ENCODE data around the gene NOP9.
"Not testable (repeated sequence)": the region's sequence is repeated elsewhere in the genome, so short reads cannot be mapped to it uniquely, and the experiment has no call there.

The NOP9 gene

GRCh38 chr14:24330973-24331674 is 31.5 kb downstream of the NOP9 start:
- no peak for DNase-seq

- DNase-seq: no peak
Measured at GRCh38 chr14:24331731-24332267, 32.1 kb downstream of the NOP9 start.

- no peak for DNase-seq
Measured at GRCh38 chr14:24332268-24332993, 32.8 kb downstream of the NOP9 start.

GRCh38 chr14:24334431-24335291 is 35.0 kb downstream of the NOP9 start, which contains the start of gene ADCY4:
ADCY4 (minus strand) TSS chr14:24335071; CDS start chr14:24334652, 419 bp downstream.
- DNase-seq: no peak

GRCh38 chr14:24335461-24336171 is 36.0 kb downstream of the NOP9 start:
- DNase-seq: no peak

- no peak for DNase-seq
Measured at GRCh38 chr14:24337144-24337823, 37.6 kb downstream of the NOP9 start.

GRCh38 chr14:24337824-24338175 is 38.1 kb downstream of the NOP9 start:
- no peak for DNase-seq

GRCh38 chr14:24338843-24339242 is 39.2 kb downstream of the NOP9 start:
- no peak for DNase-seq

GRCh38 chr14:24339284-24340151 is 39.9 kb downstream of the NOP9 start, which contains the start of gene RIPK3:
RIPK3 (minus strand) TSS chr14:24339991; CDS start chr14:24339826, 165 bp downstream.
- DNase-seq: no peak

GRCh38 chr14:24340606-24341005 is 41.0 kb downstream of the NOP9 start:
- no peak for DNase-seq

- no peak for DNase-seq
Measured at GRCh38 chr14:24342889-24343288, 43.2 kb downstream of the NOP9 start.

GRCh38 chr14:24343795-24344660 is 44.4 kb downstream of the NOP9 start:
- DNase-seq: no peak

GRCh38 chr14:24347134-24347533 is 47.5 kb downstream of the NOP9 start:
- DNase-seq: no peak

- DNase-seq: no peak
Measured at GRCh38 chr14:24348186-24348585, 48.5 kb downstream of the NOP9 start.

GRCh38 chr14:24349742-24350141 is 50.1 kb downstream of the NOP9 start:
- no peak for DNase-seq

- DNase-seq: no peak
Measured at GRCh38 chr14:24351517-24351916, 51.9 kb downstream of the NOP9 start.

GRCh38 chr14:24353559-24354481 is 54.2 kb downstream of the NOP9 start:
- no peak for DNase-seq

- DNase-seq: not testable (repeated sequence)
Measured at GRCh38 chr14:24354482-24354825, 54.8 kb downstream of the NOP9 start.

GRCh38 chr14:24355009-24355408 is 55.4 kb downstream of the NOP9 start:
- no peak for DNase-seq
